Urinary bladder (tissue), 4 donors: ENCODE results near the gene DDX56. TPM values are rescaled to one million over a fixed set of nuclear protein-coding genes. Genes with fewer than 3 reads are reported as not detected.
"Not testable (repeated sequence)": the region's sequence is repeated elsewhere in the genome, so short reads cannot be mapped to it uniquely, and the experiment has no call there.

Source experiments
- DNase-seq: peaks from one replicate; pipeline ENCODE4 v3.0.0-alpha.2; 2015; ENCODE audit errors: extremely low spot score
- H3K27ac ChIP-seq: one replicate; pipeline ENCODE4 v1.5.1; 2013; ENCODE audit warnings: low read depth, mild to moderate bottlenecking, moderate library complexity
- H3K36me3 ChIP-seq: one replicate; pipeline ENCODE4 v1.6.1; 2013; ENCODE audit warnings: mild to moderate bottlenecking, moderate library complexity; ENCODE audit not compliant: insufficient read depth
- H3K4me1 ChIP-seq: one replicate; pipeline ENCODE4 v1.6.1; 2013; ENCODE audit warnings: mild to moderate bottlenecking, moderate library complexity; ENCODE audit not compliant: insufficient read depth
- H3K4me3 ChIP-seq: one replicate; pipeline ENCODE4 v1.5.1; 2013; ENCODE audit warnings: low read depth, low read length
- WGBS: extraction: QIAGEN DNeasy Blood & Tissue Kit; methylation state at CpG from one replicate; pipeline ENCODE4 v1.1.7; 2013; 5-methylcytosine and 5-hydroxymethylcytosine counted together
- polyA plus RNA-seq: library from polyadenylated mRNA; stranded (reverse); fragments of 200-250 nt; gene quantifications from one replicate; pipeline ENCODE4 v1.2.3, GENCODE V29; 2013
- total RNA-seq: library from RNA; depleted of rRNA; stranded (reverse); fragments of >200 nt; gene quantifications from one replicate; pipeline ENCODE4 v1.2.3, GENCODE V29; 2014
- donor health status: healthy with polysubstance abuse.
- donor health status: healthy.

The DDX56 gene
- total and polyA plus RNA-seq, 2 donors, result 34.7 to 44.6 TPM

DNA sequence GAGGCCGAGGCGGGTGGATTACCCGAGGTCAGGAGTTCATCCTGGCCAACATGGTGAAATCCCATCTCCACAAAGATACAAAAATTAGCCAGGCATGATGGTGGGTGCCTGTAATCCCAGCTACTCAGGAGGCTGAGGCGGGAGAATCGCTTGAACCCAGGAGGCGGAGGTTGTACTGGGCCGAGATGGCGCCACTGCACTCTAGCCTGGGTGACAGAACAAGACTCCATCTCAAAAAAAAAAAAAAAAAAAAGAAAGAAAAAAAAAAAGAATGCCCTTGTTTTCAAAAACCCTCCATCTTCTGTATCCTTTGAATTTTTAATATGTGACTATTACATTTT, 11.1 kb downstream of the DDX56 start:
- not testable (repeated sequence) for DNase-seq, H3K27ac ChIP-seq, H3K4me3 ChIP-seq, H3K36me3 ChIP-seq, H3K4me1 ChIP-seq
- WGBS, result 84% methylated on average over 8 of the region's 8 CpGs

DNA sequence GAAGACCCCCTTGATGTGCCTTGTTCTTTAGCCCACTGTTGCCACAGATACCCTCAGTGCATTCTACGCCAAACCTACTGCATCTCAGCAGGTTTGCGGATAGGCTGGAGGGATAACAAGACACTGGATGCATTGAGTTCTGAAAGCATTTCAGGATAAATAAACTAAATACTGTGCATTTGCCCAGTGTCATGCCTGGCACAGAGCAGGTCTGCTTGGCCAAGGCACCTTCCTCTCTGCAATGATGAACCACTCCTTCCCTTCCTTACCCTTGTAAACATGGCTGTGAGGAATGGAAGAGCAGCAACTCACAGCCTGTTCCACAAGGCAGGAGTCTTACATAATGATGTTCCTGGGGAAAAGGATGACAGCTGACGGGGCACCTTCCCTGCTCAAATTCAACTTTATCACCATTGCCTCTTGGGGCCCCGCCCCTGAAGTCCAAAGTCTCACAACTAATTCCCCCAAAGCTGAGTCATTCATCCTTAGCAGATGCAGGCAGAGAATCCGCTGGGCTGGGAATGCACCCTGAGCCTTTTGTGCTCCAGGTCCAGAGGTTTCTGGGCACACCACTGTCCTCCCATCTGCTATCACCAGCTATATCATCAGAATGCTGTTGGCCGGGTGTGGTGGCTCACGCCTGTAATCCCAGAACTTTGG, 11.6 kb downstream of the DDX56 start:
- H3K27ac ChIP-seq, result no peak overlapping the region
- 71% methylated on average over 7 of the region's 7 CpGs for WGBS
- no peak overlapping the region for H3K4me3 ChIP-seq
- H3K36me3 ChIP-seq, result no peaks in the 10 kb centered on the region
- H3K4me1 ChIP-seq, result no peaks in the 10 kb centered on the region
- DNase-seq, result no peak

DNA sequence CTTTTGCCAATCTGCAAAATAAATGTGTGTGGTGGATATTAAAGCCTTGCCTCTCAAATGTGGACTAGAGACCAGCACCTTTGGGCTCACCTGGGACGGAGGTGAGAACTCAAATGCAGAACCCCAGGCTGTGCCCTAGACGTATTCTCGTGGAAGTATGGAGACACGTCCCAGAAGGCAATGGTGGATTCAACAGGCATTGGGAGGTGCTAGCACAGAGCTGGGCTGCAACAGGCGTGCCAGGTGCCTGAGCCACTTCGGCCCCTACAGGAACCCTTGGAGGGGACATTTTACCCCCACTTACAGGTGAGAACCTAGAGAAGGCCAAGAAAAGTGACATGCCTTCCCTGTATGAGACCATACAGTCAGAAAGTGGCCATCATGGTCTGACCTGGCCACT, 12.2 kb downstream of the DDX56 start:
- Histone ChIP-seq H3K36me3 (no peaks in the 10 kb centered on the region), H3K4me3 (no peak overlapping the region), H3K4me1 (no peaks in the 10 kb centered on the region), H3K27ac (no peak overlapping the region)
- DNase-seq, result no peak
- 88% methylated on average over 6 of the region's 6 CpGs for WGBS

DNA sequence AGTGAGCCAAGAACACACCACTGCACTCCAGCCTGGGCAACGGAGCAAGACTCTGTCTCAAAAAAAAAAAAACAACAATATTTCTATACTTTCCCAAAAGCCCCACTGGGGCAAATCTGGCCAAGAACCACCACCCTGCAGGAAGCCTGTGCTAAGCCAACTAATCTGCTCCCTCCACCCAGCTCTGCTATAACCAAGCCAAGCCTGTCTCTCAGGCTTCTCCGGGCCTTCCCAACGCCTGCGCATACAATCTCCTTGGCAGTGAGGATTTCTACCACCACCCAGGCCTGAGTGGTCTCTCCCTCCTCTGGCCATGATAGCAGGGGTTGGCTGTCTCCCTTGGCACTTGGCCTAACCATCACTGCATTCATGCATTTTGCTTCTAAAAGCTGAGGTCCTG, 14.2 kb downstream of the DDX56 start:
- H3K36me3 ChIP-seq, result no peaks in the 10 kb centered on the region
- WGBS, result 69% methylated on average over 4 of the region's 4 CpGs
- H3K27ac ChIP-seq, result no peak overlapping the region
- H3K4me1 ChIP-seq, result no peaks in the 10 kb centered on the region
- H3K4me3 ChIP-seq, result no peak overlapping the region
- no peak for DNase-seq

DNA sequence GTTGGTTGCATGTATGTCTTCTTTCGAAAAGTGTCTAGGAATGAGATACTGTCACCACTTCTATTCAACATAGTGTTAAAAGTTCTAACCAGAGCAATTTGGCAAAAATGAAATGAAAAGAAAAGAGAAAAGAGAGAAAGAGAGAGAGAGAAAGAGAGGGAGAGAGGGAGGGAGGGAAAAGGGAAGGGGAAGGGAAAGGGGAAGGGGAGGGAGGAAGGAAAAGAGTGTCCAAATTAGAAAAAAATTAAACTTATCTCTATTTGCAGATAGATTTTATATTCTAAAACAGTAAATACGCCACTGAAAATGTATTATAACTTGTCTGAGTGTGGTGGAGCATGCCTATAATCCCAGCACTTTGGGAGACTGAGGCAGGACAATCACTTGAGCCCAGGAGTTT, 16.2 kb downstream of the DDX56 start:
- no peaks in the 10 kb centered on the region for H3K36me3 ChIP-seq
- H3K4me1 ChIP-seq, result no peaks in the 10 kb centered on the region
- WGBS, result 81% methylated on average over 2 of the region's 2 CpGs
- no peak overlapping the region for H3K4me3 ChIP-seq
- H3K27ac ChIP-seq, result no peak overlapping the region
- DNase-seq, result no peak

DNA sequence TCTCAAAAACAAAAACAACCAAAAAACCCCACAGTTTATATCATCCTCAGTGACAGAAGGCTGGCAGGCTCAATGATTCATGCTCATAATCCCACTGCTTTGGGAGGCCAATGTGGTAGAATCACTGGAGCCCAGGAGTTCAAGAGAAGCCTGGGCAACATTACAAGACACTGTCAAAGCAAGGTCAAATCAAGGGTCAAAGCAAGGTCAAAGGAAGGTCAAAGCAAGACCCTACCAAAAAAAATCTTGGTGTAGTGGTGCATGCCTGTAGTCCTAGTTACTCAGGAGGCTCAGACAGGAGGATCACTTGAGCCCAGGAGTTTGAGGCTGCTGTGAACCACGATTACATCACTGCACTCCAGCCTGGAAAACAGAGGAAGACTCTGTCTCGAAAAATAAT, 18.4 kb downstream of the DDX56 start:
- no peaks in the 10 kb centered on the region for H3K4me1 ChIP-seq
- no peaks in the 10 kb centered on the region for H3K36me3 ChIP-seq
- DNase-seq, result no peak
- no peak overlapping the region for H3K4me3 ChIP-seq
- WGBS, result 78% methylated on average over 2 of the region's 2 CpGs
- no peak overlapping the region for H3K27ac ChIP-seq

DNA sequence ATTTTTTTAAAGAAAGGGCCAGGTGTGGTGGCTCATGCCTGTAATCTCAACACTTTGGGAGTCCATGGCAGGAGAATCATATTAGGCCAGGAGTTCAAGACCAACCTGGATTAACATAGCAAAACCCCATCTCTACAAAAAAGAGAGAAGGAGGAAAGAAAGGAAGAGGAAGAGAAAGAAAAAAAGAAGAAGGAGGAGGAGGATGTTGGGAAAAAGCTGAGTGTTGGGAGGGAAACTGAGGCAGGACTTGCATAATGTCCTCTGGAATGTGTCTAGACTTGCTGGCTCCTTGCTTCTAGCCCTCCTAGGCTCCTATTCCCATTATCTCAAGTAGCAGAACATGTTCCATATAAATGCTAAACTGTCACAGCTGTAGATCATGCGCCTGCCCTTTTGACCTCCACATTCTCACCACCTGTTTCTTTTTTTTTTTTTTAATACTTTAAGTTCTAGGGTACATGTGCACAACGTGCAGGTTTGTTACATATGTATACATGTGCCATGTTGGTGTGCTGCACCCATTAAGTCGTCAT, 21.2 kb downstream of the DDX56 start:
- not testable (repeated sequence) for DNase-seq, H3K4me1 ChIP-seq, H3K36me3 ChIP-seq, H3K27ac ChIP-seq, H3K4me3 ChIP-seq
- WGBS, result 71% methylated on average over 3 of the region's 3 CpGs

DNA sequence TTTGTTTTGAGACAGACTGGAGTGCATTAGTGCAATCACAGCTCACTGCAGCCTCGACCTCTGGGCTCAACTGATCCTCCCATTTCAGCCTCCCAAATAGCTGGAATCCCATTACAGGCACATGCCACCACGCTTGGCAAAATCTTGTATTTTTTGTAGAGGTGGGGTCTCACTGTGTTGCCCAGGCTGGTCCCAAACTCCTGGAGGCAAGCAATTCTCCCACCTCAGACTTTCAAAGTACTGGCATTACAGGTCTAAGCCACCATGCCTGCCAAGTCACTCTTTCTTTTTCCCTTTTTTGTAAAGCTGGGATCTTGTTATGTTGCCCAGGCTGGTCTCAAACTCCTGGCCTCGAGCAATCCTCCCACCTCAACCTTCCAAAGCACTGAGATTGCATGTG, 24.3 kb downstream of the DDX56 start:
- Histone ChIP-seq H3K36me3 (no peaks in the 10 kb centered on the region), H3K27ac (no peak overlapping the region), H3K4me1 (no peaks in the 10 kb centered on the region), H3K4me3 (no peak overlapping the region)
- WGBS, result 75% methylated on average over 3 of the region's 3 CpGs
- no peak for DNase-seq

DNA sequence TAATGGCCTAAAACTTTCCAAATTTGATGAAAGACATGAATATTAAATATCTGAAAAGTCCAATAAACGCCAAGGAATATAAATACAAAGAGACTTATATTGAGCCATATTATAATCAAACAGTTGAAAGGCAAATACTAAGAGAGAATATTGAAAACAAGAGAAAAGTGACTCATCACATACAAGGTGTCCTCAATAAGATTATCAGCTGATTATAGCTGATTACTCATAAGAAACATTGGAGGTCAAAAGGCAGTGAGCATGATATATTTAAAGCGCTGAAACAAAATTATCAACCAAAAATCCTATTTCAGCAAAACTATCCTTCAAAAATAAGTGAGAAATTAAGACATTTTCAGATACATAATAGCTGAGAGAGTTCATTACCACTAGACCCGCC, 24.8 kb downstream of the DDX56 start:
- H3K4me3 ChIP-seq, result no peak overlapping the region
- H3K27ac ChIP-seq, result no peak overlapping the region
- DNase-seq, result no peak
- no peaks in the 10 kb centered on the region for H3K36me3 ChIP-seq
- H3K4me1 ChIP-seq, result no peaks in the 10 kb centered on the region
- WGBS, result 87% methylated on average over 3 of the region's 3 CpGs

DNA sequence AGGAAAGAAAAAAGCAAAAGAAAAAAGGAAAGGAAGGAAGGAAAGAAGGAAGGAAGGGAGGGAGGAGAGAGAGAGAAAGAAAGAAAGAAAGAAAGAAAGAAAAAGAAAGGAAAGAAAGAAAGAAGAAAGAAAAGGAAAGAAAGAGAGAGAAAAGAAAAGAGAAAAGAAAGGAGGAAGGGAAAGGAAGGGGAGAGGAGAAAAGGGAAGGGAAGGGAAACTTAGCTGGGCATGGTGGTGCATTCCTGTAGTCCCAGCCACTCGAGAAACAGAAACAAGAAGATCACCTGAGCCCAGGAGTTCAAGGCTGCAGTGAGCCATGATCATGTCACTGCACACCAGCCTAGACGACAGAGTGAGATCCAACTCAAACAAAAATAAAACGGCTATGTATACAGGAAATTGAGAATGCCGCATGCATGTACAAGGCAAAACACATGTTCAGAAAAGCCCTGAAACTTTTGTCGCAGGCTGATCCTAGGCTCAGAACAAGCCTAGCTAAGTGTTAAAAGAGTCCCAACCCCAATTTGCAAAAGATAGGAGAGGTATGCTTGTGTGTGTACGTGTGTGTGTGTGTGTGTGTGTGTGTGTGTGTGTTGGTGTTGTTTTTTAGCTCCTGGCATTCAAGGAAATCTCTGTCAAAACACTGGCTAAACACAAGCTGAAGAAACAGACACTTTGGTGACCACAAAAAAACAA, 26.0 kb downstream of the DDX56 start:
- Histone ChIP-seq H3K27ac (no peak overlapping the region), H3K4me3 (no peak overlapping the region), H3K36me3 (no peaks in the 10 kb centered on the region), H3K4me1 (no peaks in the 10 kb centered on the region)
- DNase-seq, result no peak
- 32% methylated on average over 6 of the region's 6 CpGs for WGBS

DNA sequence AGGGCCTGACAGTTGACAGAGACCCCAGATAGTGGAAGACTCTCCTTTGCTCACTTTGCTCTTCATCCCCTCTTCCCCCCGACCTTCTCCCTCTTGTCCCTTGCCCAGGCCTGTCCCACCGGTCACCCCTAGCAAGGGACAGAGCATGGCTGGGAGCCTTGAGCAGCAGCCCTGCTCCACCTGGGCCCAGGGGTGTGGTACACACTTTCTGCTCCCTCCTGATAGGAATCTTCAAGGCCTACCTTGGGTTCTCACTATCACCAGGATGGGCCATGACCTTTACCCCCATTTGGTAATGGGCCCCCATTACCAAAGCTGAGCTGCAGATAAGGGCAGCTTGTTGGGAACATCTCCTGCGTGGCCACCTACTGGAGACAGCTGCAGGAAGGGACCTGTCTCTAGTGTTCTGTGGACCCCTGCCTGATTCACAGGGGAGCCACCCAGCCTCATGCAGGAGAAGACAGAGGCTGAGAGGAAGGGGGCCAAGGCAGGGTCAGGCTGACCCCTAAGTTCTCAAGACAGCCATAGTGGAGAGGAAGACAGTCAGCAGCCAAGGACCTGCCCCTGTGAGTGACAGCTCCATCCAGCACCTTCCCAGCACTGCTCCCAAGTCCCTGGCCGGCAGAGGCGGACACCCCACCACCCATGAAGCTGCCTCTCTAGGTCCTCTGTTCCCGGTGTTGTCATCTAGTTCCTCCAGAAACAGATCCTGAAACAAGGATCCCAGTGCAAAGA, 31.7 kb downstream of the DDX56 start:
- H3K4me1 ChIP-seq, result no peaks in the 10 kb centered on the region
- DNase-seq, result no peak
- no peaks in the 10 kb centered on the region for H3K36me3 ChIP-seq
- no peak overlapping the region for H3K4me3 ChIP-seq
- no peak overlapping the region for H3K27ac ChIP-seq
- WGBS, result 84% methylated on average over 6 of the region's 6 CpGs

DNA sequence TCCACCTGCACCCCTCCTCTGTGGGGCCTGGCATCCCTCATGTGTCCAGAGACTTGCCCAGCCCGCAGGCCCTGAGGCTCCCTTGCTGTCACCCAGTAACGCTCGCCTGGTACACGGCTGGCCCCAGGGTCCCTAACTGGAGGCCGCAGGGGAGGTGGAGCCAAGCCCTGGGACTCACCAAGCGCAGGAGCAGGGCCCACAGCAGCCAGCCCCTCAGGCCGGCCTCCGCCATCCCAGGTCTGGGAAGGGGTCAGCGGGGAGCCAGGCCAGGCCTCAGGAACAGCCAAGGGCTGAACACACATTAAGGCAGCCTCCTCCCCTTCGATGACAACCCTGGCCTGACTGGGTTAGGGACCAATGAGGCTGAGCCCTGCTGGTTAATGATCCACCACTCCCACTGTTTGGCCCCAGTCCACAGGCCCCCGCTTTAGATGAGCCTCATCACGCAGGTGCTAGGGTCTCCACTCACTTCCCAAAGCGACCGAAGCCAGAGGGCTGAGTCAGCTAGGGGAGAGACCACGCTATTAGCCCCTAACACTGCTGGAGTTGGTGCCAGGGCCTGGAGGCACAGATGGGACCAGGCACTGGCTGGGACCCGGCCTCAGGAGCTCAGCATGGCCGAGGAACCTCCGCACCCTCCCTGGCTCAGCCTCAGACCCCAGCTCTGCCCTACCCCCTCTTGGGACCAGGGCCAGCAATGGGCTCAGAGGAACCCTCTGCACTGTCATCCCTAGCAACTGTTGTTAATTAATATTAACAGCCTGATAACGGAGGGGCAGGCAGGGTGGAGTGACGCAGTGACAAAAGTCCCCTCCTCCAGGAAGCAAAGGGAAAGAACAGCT, 32.5 kb downstream of the DDX56 start, which contains the start of gene NPC1L1:
Gene NPC1L1, minus strand, starts transcription at position 303 of the 842 bp plus-strand sequence. Its CDS starts 71 bp downstream, at position 232.
- no peak within 1 kb of the TSS for H3K4me3 ChIP-seq
- H3K36me3 ChIP-seq, result no peaks in the 10 kb centered on the region
- no peak for DNase-seq
- no peaks in the 10 kb centered on the region for H3K4me1 ChIP-seq
- WGBS, result 70% methylated on average over 20 of the region's 20 CpGs
- H3K27ac ChIP-seq, result no peak within 1 kb of the TSS

DNA sequence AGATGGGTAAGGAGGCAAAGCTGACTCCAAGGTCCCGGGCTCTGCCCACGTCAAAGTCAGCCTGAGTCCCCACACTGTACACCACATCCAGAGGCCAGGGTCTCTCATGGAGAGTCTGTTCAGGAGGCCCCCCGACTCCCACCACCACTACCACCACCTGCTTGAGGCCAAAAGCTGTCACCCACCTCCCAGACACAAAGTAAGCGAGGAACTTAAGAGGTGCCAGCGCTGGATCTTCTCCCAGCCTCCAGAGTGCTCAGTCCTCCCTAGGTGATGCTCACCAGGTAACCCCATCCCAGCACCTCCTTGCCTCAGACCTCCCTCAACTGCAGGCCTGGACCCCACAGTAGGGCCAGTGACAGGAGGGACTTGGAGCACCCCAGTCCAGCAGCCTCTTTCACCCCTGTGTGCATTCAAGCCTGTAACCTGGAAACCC, 33.1 kb downstream of the DDX56 start:
- 87% methylated on average over 5 of the region's 5 CpGs for WGBS
- H3K4me3 ChIP-seq, result no peak overlapping the region
- no peak overlapping the region for H3K27ac ChIP-seq

More for the DNA sequence above, 33.1 kb downstream of the DDX56 start:
- Histone ChIP-seq H3K4me1 (no peaks in the 10 kb centered on the region), H3K36me3 (no peaks in the 10 kb centered on the region)
- DNase-seq, result no peak
